ENCODE results near the gene MYO3B.

- TF ChIP-seq ZNF549 (tag by site-specific recombination; IDR thresholded peaks at IDR 0.05) (no peak), ZNF341 (tag by site-specific recombination; IDR thresholded peaks at IDR 0.05; ENCODE audit: low read depth) (no peak), TCF7L2 (IDR thresholded peaks at IDR 0.05; ENCODE audit: borderline replicate concordance, low read depth, low read length) (no peak), ZNF274 (IDR thresholded peaks at IDR 0.05; ENCODE audit: low read length) (no peak), ZNF274 (tag by site-specific recombination; IDR thresholded peaks at IDR 0.05; ENCODE audit: borderline replicate concordance) (no peak), ZNF473 (tag by site-specific recombination; IDR thresholded peaks at IDR 0.05) (no peak)
- TF ChIP-seq, protein P1, sequence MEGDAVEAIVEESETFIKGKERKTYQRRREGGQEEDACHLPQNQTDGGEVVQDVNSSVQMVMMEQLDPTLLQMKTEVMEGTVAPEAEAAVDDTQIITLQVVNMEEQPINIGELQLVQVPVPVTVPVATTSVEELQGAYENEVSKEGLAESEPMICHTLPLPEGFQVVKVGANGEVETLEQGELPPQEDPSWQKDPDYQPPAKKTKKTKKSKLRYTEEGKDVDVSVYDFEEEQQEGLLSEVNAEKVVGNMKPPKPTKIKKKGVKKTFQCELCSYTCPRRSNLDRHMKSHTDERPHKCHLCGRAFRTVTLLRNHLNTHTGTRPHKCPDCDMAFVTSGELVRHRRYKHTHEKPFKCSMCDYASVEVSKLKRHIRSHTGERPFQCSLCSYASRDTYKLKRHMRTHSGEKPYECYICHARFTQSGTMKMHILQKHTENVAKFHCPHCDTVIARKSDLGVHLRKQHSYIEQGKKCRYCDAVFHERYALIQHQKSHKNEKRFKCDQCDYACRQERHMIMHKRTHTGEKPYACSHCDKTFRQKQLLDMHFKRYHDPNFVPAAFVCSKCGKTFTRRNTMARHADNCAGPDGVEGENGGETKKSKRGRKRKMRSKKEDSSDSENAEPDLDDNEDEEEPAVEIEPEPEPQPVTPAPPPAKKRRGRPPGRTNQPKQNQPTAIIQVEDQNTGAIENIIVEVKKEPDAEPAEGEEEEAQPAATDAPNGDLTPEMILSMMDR (tag by site-specific recombination; IDR thresholded peaks at IDR 0.05) = no peak
Observed at GRCh38 chr2:170166735-170167134, 11.2 kb upstream of the MYO3B start.

Measured in HEK293 (cell line).